22Rv1 (cell line): ENCODE results near the gene MAP3K9.

Experiments
- CTCF ChIP-seq: fragments of 450-650 bp; IDR thresholded peaks from 2 replicates; pipeline ENCODE4 v1.5.1; 2017; ENCODE audit warnings: mild to moderate bottlenecking
- ZFX ChIP-seq: fragments of 450-650 bp; IDR thresholded peaks from 2 replicates; pipeline ENCODE4 v1.6.1; 2017; ENCODE audit warnings: antibody characterized with exemption, borderline replicate concordance

DNA sequence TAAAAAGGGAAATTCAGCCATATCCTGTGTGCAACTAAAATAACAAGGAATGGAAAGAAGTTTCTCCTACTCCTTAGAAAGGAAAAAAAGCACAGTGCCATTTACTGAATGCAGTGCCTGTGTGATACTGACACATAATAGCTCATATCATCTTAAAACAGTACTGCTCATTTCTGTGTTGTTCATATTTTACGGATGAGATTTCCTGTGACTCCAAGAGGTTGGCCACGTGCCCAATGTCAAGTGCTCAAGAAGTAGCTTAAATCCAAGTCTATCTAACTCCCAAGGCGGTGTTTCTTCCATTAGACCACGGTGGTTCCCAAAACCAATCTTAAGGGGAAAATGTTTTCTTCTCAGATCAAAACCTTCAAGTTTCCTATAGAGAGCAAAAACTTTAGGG is 20.0 kb downstream of the MAP3K9 start:
- TF ChIP-seq CTCF (no peak), ZFX (no peak)
